ENCODE data around the gene OR13C3.
"Not testable (repeated sequence)": the region's sequence is repeated elsewhere in the genome, so short reads cannot be mapped to it uniquely, and the experiment has no call there.

Gene OR13C3

DNA sequence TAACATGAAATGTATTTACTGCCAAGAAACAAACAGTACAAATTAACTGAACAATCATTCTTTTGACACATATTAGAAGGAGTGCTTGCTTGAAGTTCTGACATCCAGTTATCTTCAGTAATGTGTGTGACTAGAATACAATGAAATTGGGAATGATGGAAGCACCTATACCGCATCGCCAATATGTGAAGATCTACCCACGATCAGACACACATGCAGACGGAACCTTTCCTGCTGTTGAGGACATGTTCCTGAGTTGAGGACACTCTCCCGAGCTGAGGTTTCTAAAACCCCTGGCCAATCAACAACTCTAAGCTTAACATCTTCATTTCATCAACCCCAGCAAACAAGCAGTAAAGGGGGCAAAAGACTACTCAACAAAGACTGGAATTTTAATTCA lies at the start of gene OR13C3:
OR13C3 (minus strand) TSS at position 101 of the 400 bp plus-strand sequence. CDS start 133 bp downstream, outside the sequence.
- no peaks in the 10 kb centered on the region for H3K9me3 Mint-ChIP-seq
- no peak within 1 kb of the TSS for H3K4me3 Mint-ChIP-seq
- DNase-seq = no peak
- H3K4me1 Mint-ChIP-seq = no peaks in the 10 kb centered on the region
- no peaks in the 10 kb centered on the region for H3K36me3 Mint-ChIP-seq
- no peak within 1 kb of the TSS for H3K27ac Mint-ChIP-seq
- CTCF ChIA-PET = no interaction called here
- H3K27me3 Mint-ChIP-seq = no peaks in the 10 kb centered on the region

DNA sequence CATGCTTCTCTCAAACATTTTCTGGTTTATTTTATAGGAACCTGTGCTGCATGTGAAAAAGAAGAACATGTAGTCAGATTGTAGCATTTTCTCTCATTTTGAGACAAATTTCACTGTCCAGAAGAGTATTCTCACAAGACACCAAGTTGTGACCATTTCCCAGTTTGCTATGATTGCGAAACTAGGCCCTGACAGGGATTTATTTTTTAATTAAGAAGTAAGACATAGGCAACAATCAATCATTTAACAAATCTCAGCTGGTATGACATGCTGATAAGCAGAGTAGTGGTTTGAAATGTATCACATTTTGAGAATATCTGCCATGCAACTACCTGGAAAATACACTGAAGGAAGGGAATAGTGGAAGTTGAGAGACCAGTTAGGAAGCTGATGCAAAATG lies 43.9 kb upstream of the OR13C3 start:
- Mint-ChIP-seq H3K4me1 (no peaks in the 10 kb centered on the region), H3K4me3 (no peak overlapping the region), H3K9me3 (no peaks in the 10 kb centered on the region), H3K27me3 (no peaks in the 10 kb centered on the region), H3K36me3 (no peaks in the 10 kb centered on the region), H3K27ac (no peak overlapping the region)
- no peak for DNase-seq
- CTCF ChIA-PET = no interaction called here

DNA sequence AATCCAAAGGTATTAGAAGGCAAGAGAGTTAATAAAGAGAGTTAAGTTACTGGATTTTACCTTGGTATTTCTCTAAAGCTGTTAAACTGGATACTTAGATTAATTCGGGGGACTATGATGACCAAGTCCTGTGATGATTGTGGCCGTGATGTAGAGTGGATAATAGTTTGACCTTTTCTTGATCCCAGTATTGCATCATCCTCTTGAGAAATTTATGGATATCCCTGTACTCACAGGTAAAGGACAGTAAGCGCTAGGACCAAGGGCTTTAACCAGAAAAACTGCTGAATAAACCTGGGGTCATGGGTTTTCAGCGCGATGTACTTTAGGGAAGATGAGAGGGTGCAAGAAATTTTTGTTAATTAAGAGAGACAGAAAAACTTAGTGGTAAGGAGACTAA lies 40.6 kb upstream of the OR13C3 start:
- no peaks in the 10 kb centered on the region for H3K27me3 Mint-ChIP-seq
- H3K27ac Mint-ChIP-seq = no peak overlapping the region

DNA sequence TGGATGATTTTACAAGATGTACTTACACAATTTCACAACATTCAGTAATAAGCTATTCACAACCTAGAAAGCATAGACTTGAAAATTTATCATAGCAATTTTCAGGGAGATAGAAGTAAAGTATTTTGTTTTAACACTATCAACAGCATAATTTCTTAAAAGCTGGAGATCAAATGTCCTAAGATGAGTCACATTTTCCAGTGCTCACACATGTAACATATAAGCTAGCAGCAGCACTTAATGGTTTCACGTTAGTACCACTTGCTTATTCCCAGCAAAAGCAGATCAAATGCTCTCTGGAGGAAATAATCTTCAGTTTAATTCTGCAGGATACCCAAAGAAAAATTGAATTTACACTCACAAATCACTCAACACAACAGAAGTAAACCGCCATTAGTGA lies 38.8 kb upstream of the OR13C3 start:
- CTCF ChIA-PET = no interaction called here
- Mint-ChIP-seq H3K9me3 (peaks cover 2% of the 10 kb centered on the region), H3K27me3 (no peaks in the 10 kb centered on the region), H3K27ac (no peak overlapping the region), H3K4me1 (no peaks in the 10 kb centered on the region), H3K4me3 (no peak overlapping the region), H3K36me3 (no peaks in the 10 kb centered on the region)
- no peak for DNase-seq

More for the DNA sequence above, 40.6 kb upstream of the OR13C3 start:
- no peaks in the 10 kb centered on the region for H3K4me1 Mint-ChIP-seq
- peaks cover 2% of the 10 kb centered on the region for H3K9me3 Mint-ChIP-seq
- DNase-seq = no peak
- no peak overlapping the region for H3K4me3 Mint-ChIP-seq
- CTCF ChIA-PET = no interaction called here
- H3K36me3 Mint-ChIP-seq = no peaks in the 10 kb centered on the region

DNA sequence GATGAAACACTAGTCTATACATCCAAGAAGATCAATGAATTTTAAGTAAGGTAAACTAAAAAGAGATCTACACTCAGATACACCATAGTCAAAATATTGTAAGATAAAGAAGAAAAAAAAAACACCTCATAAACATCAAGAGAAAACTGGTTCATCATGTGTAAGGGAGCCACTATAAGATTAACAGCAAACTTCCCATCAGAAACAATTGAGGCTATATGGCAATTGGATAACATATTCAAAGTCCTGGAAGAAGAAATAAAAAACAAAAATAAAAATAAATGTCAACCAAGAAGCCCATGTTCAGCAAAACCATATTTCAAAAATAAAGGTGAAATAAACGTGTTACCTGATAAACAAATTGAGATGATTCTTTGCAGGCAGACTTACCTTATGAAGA lies 36.0 kb upstream of the OR13C3 start:
- CTCF ChIA-PET = no interaction called here
- H3K9me3 Mint-ChIP-seq = peaks cover 2% of the 10 kb centered on the region
- H3K36me3 Mint-ChIP-seq = no peaks in the 10 kb centered on the region

DNA sequence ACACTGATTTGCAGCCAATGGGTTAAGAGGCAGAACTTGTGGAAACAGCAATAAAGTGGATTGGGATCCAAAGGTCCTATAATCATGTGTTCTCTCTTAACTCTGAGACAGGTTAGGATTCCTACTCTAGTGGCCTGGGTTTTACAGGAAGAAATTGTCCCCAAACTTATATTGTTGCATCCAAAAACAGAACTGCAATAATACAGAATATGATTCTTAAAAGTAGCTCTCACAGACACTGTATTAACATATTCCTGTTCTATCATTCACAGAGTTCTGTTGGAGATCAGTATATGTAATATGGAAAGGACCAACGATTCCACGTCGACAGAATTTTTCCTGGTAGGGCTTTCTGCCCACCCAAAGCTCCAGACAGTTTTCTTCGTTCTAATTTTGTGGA lies 32.2 kb upstream of the OR13C3 start, which contains the start of gene OR13C8:
OR13C8 (plus strand) TSS at position 301 of the 400 bp plus-strand sequence; CDS start at position 301, 0 bp downstream.
- DNase-seq = no peak
- H3K9me3 Mint-ChIP-seq = peaks cover 2% of the 10 kb centered on the region
- H3K36me3 Mint-ChIP-seq = no peaks in the 10 kb centered on the region
- CTCF ChIA-PET = no interaction called here
- no peaks in the 10 kb centered on the region for H3K4me1 Mint-ChIP-seq
- no peak within 1 kb of the TSS for H3K27ac Mint-ChIP-seq
- H3K27me3 Mint-ChIP-seq = no peaks in the 10 kb centered on the region
- H3K4me3 Mint-ChIP-seq = no peak within 1 kb of the TSS

More for the DNA sequence above, 36.0 kb upstream of the OR13C3 start:
- Mint-ChIP-seq H3K4me3 (no peak overlapping the region), H3K4me1 (no peaks in the 10 kb centered on the region), H3K27me3 (no peaks in the 10 kb centered on the region), H3K27ac (no peak overlapping the region)
- no peak for DNase-seq

DNA sequence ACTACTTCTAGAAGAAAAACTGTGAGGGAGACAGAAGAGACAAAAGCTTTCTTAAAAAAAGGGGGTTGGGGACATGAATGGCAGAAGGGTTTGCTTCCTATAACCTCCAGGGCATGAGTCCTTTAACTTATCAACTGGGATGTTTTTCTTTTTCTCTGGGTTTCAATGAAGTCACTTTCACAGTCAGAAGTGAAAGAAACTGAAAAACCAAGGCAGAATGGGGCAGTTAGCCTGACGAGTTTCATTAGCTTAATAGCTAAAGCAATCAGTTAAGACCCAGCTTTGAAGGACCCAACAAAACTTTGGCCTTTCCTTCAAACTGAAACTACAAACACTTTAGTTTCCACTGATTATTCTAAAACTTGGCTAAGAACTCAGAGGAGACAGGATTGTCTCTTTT lies 27.7 kb upstream of the OR13C3 start:
- Mint-ChIP-seq H3K27me3 (no peaks in the 10 kb centered on the region), H3K9me3 (no peaks in the 10 kb centered on the region), H3K4me1 (no peaks in the 10 kb centered on the region), H3K4me3 (no peak overlapping the region), H3K36me3 (no peaks in the 10 kb centered on the region), H3K27ac (no peak overlapping the region)
- DNase-seq = no peak
- CTCF ChIA-PET = no interaction called here

DNA sequence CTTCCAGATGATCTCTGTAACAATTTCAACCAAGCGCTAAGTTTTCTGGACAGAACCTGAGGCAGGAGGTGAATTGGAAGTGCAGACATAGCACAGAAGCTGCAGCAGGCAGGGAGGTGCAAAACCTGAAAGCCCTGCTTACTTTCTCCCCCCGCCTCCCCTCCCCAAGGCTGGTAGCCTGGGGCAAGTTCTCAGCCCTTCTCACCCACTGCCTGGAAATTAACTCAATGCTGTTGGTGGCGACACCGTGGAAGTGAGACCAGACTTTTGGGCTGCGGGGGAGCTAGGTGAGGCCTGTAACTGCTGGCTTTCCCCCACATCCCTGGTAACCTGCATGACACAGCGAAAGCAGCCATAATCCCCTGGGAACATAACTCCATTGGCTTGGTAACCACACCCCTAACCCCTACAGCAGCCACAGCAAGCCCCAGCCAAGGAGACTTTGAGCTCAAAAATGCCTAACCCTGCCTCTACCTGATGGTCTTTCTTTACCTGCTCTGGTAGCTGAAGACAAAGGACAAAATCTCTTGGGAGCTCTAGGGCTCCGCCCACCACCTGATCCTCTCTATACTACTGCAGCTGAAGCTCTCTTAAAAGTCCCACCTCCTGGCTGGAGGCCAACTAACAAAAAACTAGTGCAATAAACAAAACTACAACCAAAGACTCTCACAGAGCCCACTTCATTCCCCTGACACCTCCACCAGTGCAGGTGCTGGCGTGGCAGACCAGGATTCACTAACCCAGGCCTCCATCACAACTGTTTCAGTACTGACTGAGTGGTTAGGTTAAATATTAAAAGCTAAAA lies 20.4 kb upstream of the OR13C3 start:
- CTCF ChIA-PET = no interaction called here
- Mint-ChIP-seq H3K27me3 (no peaks in the 10 kb centered on the region), H3K4me3 (no peak overlapping the region), H3K36me3 (no peaks in the 10 kb centered on the region), H3K9me3 (peaks cover 6% of the 10 kb centered on the region), H3K27ac (no peak overlapping the region), H3K4me1 (no peaks in the 10 kb centered on the region)
- DNase-seq = no peak

DNA sequence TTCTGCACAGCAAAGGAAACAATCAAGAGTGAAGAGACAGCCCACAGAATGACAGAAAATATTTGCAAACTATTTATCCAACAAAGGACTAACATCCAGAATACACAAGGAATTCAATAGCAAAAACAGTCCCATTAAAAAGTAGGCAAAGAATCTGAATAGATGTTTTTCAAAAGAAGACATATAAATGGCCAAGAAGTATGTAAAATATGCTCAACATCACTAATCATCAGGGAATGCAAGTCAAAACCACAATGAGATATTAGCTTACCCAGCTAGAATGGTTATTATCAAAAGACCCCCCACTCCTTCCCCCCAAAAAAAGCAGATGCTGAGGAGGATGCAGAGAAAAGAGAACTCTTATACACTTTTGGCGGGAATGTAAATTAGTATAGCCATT lies 18.9 kb upstream of the OR13C3 start:
- no peaks in the 10 kb centered on the region for H3K27me3 Mint-ChIP-seq

DNA sequence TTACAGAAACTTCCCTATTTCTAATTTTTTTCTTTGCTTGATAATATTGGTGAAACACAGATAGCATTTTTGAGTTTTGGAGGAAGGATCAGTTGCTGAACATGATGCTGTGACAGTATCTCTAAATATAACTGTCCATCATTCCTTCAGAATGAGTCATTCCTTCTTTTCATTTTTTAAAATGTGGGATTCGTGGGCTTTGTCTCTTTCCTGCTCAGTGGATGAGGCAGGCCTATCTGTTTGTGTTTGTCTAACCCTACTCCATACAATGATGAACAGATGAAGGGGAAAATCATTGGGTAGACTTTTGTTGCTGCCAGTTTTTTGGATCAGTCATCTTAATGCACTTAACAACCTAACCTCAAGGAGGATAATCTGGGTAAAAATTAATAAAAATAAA lies 16.6 kb upstream of the OR13C3 start:
- Mint-ChIP-seq H3K4me1 (no peaks in the 10 kb centered on the region), H3K27me3 (no peaks in the 10 kb centered on the region), H3K36me3 (no peaks in the 10 kb centered on the region), H3K9me3 (peaks cover 3% of the 10 kb centered on the region), H3K4me3 (no peak overlapping the region), H3K27ac (no peak overlapping the region)
- DNase-seq = no peak
- CTCF ChIA-PET = no interaction called here

More for the DNA sequence above, 18.9 kb upstream of the OR13C3 start:
- no peak overlapping the region for H3K27ac Mint-ChIP-seq
- H3K36me3 Mint-ChIP-seq = no peaks in the 10 kb centered on the region
- H3K4me3 Mint-ChIP-seq = no peak overlapping the region
- DNase-seq = no peak
- peaks cover 6% of the 10 kb centered on the region for H3K9me3 Mint-ChIP-seq
- CTCF ChIA-PET = no interaction called here
- H3K4me1 Mint-ChIP-seq = no peaks in the 10 kb centered on the region

DNA sequence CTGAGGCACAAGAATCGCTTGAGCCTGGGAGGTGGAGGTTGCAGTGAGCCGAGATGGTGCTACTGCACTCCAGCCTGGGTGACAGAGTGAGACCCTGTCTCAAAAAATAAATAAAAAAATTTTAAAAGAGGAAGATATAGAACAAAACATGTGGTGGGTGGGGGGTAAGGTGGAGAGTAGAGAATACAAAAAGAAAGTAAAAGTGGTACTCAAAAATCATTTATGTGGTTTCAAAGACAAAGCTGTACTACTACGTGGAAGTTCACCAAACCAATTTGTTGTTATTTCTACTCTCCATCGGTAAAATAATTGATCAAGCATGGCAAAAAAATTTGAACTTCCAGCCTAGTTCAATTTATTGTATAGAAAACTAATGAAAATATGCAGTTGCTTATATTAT lies 8.0 kb upstream of the OR13C3 start:
- CTCF ChIA-PET = interaction anchor here (1.7 kb wide), 1 partner anchor 47 kb away, joined by 4 read pairs; no protein-coding TSS in a partner anchor
- Mint-ChIP-seq H3K36me3 (no peaks in the 10 kb centered on the region), H3K4me3 (no peak overlapping the region), H3K27ac (no peak overlapping the region), H3K27me3 (no peaks in the 10 kb centered on the region), H3K9me3 (no peaks in the 10 kb centered on the region), H3K4me1 (no peaks in the 10 kb centered on the region)
- DNase-seq = no peak

DNA sequence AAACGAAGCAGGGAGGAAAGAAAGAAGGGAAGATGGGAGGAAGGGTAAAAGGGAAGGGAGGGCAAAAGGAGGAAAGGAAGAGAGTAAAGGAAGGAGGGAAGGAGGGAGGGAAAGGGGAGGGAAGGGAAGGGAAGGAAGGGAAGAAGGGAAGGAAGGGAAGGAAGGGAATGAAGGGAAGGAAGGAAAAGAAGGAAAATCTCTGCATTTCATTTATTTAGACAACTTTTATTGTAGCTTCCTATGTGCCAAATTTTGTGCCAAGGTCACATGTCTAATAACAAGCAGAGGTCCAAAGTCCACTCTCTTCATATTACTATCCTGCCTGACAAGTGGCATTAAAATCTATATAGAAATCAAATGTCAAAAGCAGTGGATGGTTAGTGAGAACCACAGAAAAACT lies 2.6 kb upstream of the OR13C3 start:
- no peak for DNase-seq
- Mint-ChIP-seq H3K4me3 (no peak overlapping the region), H3K27ac (no peak overlapping the region), H3K36me3 (no peaks in the 10 kb centered on the region), H3K27me3 (no peaks in the 10 kb centered on the region), H3K4me1 (no peaks in the 10 kb centered on the region), H3K9me3 (no peaks in the 10 kb centered on the region)
- CTCF ChIA-PET = no interaction called here

DNA sequence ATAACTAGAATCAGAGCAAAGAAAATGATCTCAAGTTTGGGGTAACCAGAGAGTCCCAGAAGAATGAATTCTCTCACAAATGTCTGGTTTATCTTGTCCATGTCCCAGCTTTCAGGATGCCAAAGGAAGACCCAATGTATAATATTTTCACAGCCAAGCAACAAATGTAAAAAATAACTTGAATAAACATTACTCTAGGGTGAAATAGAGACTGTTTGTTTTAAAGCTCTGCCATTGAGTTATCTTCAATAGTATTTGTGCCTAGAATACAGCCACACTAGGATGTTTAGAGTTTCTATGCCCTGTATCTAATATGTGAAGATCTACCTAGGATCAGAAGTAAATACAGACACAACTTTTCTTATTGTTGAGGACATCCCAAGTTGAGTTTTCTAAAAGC lies 9.5 kb downstream of the OR13C3 start, which contains the start of gene OR13C4:
OR13C4 (minus strand) TSS at position 101 of the 400 bp plus-strand sequence; CDS start at position 101, 0 bp downstream.
- CTCF ChIA-PET = no interaction called here
- Mint-ChIP-seq H3K36me3 (no peaks in the 10 kb centered on the region), H3K27me3 (no peaks in the 10 kb centered on the region), H3K4me3 (no peak within 1 kb of the TSS), H3K27ac (no peak within 1 kb of the TSS), H3K4me1 (no peaks in the 10 kb centered on the region), H3K9me3 (no peaks in the 10 kb centered on the region)
- no peak for DNase-seq

DNA sequence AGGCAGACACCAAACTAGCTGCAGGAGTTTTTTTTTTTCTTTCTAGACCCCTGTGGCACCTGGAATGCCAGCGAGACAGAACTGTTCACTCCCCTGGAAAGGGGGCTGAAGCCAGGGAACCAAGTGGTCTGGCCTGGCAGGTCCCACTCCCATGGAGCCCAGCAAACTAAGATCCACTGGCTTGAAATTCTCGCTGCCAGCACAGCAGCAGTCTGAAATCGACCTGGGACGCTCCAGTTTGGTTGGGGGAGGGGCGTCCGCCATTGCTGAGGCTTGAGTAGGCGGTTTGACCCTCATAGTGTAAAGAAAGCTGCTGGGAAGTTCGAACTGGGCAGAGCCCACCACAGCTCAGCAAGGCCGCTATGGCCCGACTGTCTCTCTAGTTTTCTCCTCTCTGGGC lies 16.4 kb downstream of the OR13C3 start:
- H3K4me1 Mint-ChIP-seq, DNase-seq, H3K36me3 Mint-ChIP-seq, H3K27ac Mint-ChIP-seq, H3K9me3 Mint-ChIP-seq, H3K27me3 Mint-ChIP-seq, H3K4me3 Mint-ChIP-seq, CTCF ChIA-PET: not testable (repeated sequence)

DNA sequence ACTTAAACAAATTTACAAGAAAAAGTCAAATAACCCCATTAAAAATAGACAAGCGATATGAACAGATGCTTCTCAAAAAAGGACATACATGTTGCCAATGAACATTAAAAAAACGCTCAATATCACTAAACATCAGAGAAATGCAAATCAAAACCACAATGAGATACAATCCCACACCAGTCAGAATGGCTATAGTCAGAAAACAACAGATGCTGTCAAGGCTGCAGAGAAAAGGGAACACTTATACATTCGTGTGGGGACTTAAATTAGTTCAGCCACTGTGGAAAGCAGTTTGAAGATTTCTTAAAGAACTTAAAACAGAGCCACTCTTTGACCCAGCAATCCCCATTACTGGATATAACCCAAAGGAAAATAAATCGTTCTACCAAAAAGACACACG lies 21.8 kb downstream of the OR13C3 start:
- CTCF ChIA-PET = no interaction called here
- Mint-ChIP-seq H3K4me3 (no peak overlapping the region), H3K27ac (no peak overlapping the region), H3K9me3 (no peaks in the 10 kb centered on the region), H3K36me3 (no peaks in the 10 kb centered on the region), H3K4me1 (no peaks in the 10 kb centered on the region), H3K27me3 (no peaks in the 10 kb centered on the region)
- no peak for DNase-seq

All from activated naive CD4-positive, alpha-beta T cell treated with anti-CD3 and anti-CD28 coated beads, Interleukin-2, amount 10 ng/mL, durations not matched to agents 7 days and 5 days (primary cell).